Tibial nerve (tissue), 4 donors: ENCODE results near the gene QRFP. TPM values are rescaled to one million over a fixed set of nuclear protein-coding genes. Genes with fewer than 3 reads are reported as not detected.
A peak's percentile ranks its signal among the peaks of the same experiment; 100 is the strongest.

Experiments used
- DNase-seq, 2 donors: peaks; one replicate each; pipeline ENCODE4 v3.0.0-alpha.2; 2019; ENCODE audit warnings: low spot score in 2 of 2
- H3K27ac ChIP-seq, 4 donors: fragments of 200-600 bp; sonication (generic) in 3 of 4; one replicate each; pipeline ENCODE4 v1.5.1; 2017 to 2019; ENCODE audit warnings: mild to moderate bottlenecking in 1 of 4
- H3K27me3 ChIP-seq, 2 donors: fragments of 200-600 bp; sonication (generic) in 1 of 2; one replicate each; pipeline versions ENCODE4 v1.5.1 to v1.6.0; 2017 to 2019
- H3K36me3 ChIP-seq, 3 donors: fragments of 200-600 bp; sonication (generic); one replicate each; pipeline ENCODE4 v1.5.1; 2018 to 2019
- H3K4me1 ChIP-seq, 4 donors: fragments of 200-600 bp; sonication (generic) in 3 of 4; one replicate each; pipeline ENCODE4 v1.5.1; 2017 to 2019
- H3K4me3 ChIP-seq, 4 donors: fragments of 200-600 bp; sonication (generic) in 3 of 4; one replicate each; pipeline ENCODE4 v1.5.1; 2017 to 2019; ENCODE audit warnings: mild to moderate bottlenecking in 1 of 4, moderate library complexity in 1 of 4
- H3K9me3 ChIP-seq, 4 donors: fragments of 200-600 bp; sonication (generic) in 3 of 4; one replicate each; pipeline ENCODE4 v1.5.1; 2017 to 2019
- EP300 ChIP-seq, 2 donors: sonication (generic); formaldehyde crosslinking; IDR thresholded peaks; one replicate each; pipeline ENCODE4 v1.6.1; 2017; ENCODE audit warnings: antibody characterized with exemption in 2 of 2, mild to moderate bottlenecking in 1 of 2
- POLR2A ChIP-seq, 2 donors: fragments of 450-650 bp; IDR thresholded peaks; one replicate each; pipeline ENCODE4 v1.6.1; 2017; ENCODE audit warnings: antibody characterized with exemption in 2 of 2, mild to moderate bottlenecking in 2 of 2, moderate library complexity in 2 of 2
- WGBS, 2 donors: methylation state at CpG; one replicate each; pipeline ENCODE4 v1.1.5; 2018; 5-methylcytosine and 5-hydroxymethylcytosine counted together
- total RNA-seq, 4 donors: library from RNA; depleted of rRNA; stranded (reverse); fragments of >200 nt; gene quantifications; one replicate each; pipeline ENCODE4 v1.1.0, GENCODE V29; 2016
- TF ChIP-seq, protein P1 (sequence below), 5 experiments: fragments of 200-600 bp in 3 of 5; fragments of 450-650 bp in 2 of 5; sonication (generic) in 3 of 5; IDR thresholded peaks; one replicate each; pipeline ENCODE4 v1.5.1; 2016 to 2019; ENCODE audit warnings: antibody characterized with exemption in 5 of 5, mild to moderate bottlenecking in 3 of 5, moderate library complexity in 2 of 5

QRFP gene
- total RNA-seq, 4 donors from 2014 or later: not detected

DNA sequence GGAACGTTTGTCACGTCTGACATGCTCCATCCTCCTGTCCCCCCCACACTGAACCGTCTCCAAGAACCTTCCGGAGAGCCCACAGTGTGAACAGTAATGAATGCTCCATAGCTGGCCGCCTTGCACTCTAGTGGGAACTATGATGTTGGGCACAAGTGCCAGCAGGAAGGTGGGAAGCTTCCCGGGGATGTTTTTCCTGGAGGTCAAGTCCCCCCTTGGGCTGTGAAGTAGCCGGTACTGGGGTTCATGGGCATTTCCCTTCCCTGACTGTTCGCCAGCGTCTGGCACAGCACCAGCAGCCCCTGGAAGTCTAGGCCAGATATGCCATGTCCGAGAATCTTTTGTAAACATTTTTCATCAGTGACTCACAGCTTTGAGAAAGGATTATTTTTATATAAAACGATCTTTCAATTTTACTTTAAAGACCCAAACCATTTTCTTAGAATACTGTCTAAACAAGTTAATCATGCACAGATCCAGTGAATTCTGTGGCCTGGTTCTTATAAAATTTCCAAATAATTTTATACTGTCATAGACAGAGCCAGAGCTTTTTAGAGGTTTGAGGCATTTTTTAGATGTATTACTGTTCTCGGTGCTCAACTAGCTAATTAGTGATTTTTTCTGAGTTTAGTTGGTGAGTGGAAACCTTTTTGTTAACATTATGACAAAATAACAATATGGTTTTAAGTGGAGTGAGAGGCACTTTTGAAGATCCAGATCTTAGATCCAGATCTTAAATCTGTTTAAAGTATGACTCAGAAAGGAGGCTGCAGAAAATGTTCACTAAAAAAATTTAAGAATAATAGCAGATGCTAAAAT lies 49.9 kb downstream of the QRFP start:
- Histone ChIP-seq H3K27me3 (no peaks in the 10 kb centered on the region), H3K4me3 (peak overlapping the region in 3 of 4 donors; percentile 4 to 31 (median 24)), H3K36me3 (no peaks in the 10 kb centered on the region), H3K27ac (peak overlapping the region; percentile 71 to 98 (median 88)), H3K9me3 (no peaks in the 10 kb centered on the region), H3K4me1 (peaks cover 0 to 85% (median 44%) of the 10 kb centered on the region in 4 donors)
- TF ChIP-seq, protein P1, sequence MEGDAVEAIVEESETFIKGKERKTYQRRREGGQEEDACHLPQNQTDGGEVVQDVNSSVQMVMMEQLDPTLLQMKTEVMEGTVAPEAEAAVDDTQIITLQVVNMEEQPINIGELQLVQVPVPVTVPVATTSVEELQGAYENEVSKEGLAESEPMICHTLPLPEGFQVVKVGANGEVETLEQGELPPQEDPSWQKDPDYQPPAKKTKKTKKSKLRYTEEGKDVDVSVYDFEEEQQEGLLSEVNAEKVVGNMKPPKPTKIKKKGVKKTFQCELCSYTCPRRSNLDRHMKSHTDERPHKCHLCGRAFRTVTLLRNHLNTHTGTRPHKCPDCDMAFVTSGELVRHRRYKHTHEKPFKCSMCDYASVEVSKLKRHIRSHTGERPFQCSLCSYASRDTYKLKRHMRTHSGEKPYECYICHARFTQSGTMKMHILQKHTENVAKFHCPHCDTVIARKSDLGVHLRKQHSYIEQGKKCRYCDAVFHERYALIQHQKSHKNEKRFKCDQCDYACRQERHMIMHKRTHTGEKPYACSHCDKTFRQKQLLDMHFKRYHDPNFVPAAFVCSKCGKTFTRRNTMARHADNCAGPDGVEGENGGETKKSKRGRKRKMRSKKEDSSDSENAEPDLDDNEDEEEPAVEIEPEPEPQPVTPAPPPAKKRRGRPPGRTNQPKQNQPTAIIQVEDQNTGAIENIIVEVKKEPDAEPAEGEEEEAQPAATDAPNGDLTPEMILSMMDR (IDR thresholded peaks at IDR 0.05): no peak
- TF ChIP-seq EP300 (IDR thresholded peaks at IDR 0.05) (peak in 1 of 2 donors; percentile 43), POLR2A (IDR thresholded peaks at IDR 0.05) (no peak)
- no peak for DNase-seq
- 9 to 16% methylated on average over 12 of the region's 12 CpGs for WGBS, 2 donors

DNA sequence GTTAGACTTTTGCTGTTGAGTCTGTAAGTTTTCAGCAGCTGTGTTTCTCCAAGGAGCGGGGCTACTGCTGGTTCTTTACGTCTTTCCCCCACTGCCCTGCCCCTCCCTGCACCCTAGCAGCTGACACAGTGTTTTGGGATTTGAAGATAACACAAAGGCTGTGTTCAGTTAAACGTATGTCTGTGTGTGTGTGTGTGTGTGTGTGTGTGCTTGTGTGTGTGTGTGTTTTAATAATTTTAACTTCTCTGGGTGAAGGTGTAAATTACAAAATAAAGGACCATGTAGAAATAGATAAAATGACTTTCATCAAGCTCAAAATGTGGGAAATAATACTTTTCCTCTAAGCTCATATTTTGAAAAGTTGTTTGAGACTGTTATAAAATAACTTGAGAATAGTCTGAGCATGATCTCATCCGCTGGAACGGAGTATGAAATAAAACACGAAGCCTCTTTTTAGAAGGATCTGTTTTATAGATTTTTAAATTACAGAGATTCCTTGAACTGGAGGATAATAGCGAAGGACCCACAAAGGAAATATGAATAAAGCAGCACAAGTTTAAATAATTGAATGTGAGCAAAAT lies 50.6 kb downstream of the QRFP start:
- WGBS, 2 donors: 8 to 11% methylated on average over 7 of the region's 7 CpGs
- no peak for TF ChIP-seq EP300 (IDR thresholded peaks at IDR 0.05)
- TF ChIP-seq, protein P1 (IDR thresholded peaks at IDR 0.05): no peak
- TF ChIP-seq POLR2A (IDR thresholded peaks at IDR 0.05): no peak
- H3K4me1 ChIP-seq: peaks cover 0 to 92% (median 44%) of the 10 kb centered on the region in 4 donors
- H3K27ac ChIP-seq: peak overlapping the region; percentile 71 to 98 (median 88)
- DNase-seq: no peak
- H3K36me3 ChIP-seq: no peaks in the 10 kb centered on the region
- H3K4me3 ChIP-seq: peak overlapping the region in 2 of 4 donors; percentile 24 to 31
- H3K27me3 ChIP-seq: no peaks in the 10 kb centered on the region
- H3K9me3 ChIP-seq: no peaks in the 10 kb centered on the region

DNA sequence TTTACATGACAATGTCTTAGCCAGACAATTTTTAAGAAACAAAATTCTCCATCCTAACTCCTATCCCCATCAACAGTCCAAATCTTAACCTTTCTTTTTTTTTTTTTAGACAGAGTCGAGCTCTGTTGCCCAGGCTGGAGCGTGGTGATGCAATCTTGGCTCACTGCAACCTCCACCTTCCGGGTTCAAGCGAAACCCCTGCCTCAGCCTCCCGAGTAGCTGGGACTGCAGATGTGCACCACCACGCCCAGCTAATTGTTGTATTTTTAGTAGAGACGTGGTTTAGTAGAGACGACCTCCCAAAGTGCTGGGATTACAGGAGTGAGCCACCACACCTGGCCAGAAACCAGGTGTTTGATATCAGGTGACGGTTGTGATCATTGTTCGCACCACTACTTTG lies 51.4 kb downstream of the QRFP start:
- no peaks in the 10 kb centered on the region for H3K27me3 ChIP-seq
- WGBS, 2 donors: 38 to 44% methylated on average over 10 of the region's 10 CpGs
- TF ChIP-seq EP300 (IDR thresholded peaks at IDR 0.05) (no peak), POLR2A (IDR thresholded peaks at IDR 0.05) (no peak)
- TF ChIP-seq, protein P1 (IDR thresholded peaks at IDR 0.05): no peak
- DNase-seq: no peak
- peaks cover 0 to 98% (median 44%) of the 10 kb centered on the region in 4 donors for H3K4me1 ChIP-seq
- H3K4me3 ChIP-seq: no peak overlapping the region
- peak overlapping the region; percentile 14 to 98 (median 88) for H3K27ac ChIP-seq
- no peaks in the 10 kb centered on the region for H3K36me3 ChIP-seq
- no peaks in the 10 kb centered on the region for H3K9me3 ChIP-seq

DNA sequence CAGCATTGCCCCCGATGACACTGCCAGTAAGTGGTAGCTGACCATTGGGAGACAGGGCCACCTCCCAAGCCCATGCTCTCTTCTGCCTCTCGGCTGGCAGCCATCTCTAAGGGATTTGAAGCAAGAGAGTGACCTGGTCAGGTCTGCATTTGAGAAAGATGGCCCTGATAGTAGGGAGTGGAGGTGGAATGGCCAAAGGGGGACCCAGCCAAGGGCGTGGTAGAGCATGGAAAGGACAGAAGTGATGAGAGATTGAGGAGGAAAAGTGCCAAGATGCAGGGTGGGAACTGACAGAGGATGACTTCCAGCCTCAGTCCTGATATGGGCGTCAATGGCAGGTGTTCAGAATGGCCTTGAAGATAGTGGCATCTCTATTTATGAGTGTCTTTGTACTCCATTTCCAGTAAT lies 52.6 kb downstream of the QRFP start:
- Histone ChIP-seq H3K4me1 (peaks cover 0 to 98% (median 50%) of the 10 kb centered on the region in 4 donors), H3K27me3 (no peaks in the 10 kb centered on the region), H3K36me3 (no peaks in the 10 kb centered on the region), H3K4me3 (no peak overlapping the region), H3K9me3 (no peaks in the 10 kb centered on the region), H3K27ac (peak overlapping the region; percentile 1 to 98 (median 52))
- DNase-seq: no peak
- TF ChIP-seq, protein P1 (IDR thresholded peaks at IDR 0.05): no peak
- TF ChIP-seq POLR2A (IDR thresholded peaks at IDR 0.05) (no peak), EP300 (IDR thresholded peaks at IDR 0.05) (peak in 1 of 2 donors; percentile 7)
- 59 to 81% methylated on average over 4 of the region's 4 CpGs for WGBS, 2 donors
